Epithelial cell of esophagus (primary cell): ENCODE data around the gene GSTT2B.

Experiments
- DNase-seq: peaks from one replicate; pipeline ENCODE4 v3.0.0; 2010; ENCODE audit warnings: low read depth
- H3K4me3 ChIP-seq: 2 replicates; pipeline ENCODE4 v1.5.1; 2011; ENCODE audit warnings: mild to moderate bottlenecking, low read length, control low read depth
- CTCF ChIP-seq: IDR thresholded peaks from 2 replicates; pipeline ENCODE4 v1.5.1; 2011; ENCODE audit warnings: low read depth, mild to moderate bottlenecking, low read length, control low read depth, inconsistent platforms; ENCODE audit not compliant: insufficient read depth; ENCODE audit errors: missing control alignments

GSTT2B gene

GRCh38 chr22:23915290-23915689 lies 45.7 kb downstream of the GSTT2B start:
- TF ChIP-seq CTCF = no peak
- no peak overlapping the region for H3K4me3 ChIP-seq
- DNase-seq = no peak

GRCh38 chr22:23913661-23914353 lies 47.2 kb downstream of the GSTT2B start:
- H3K4me3 ChIP-seq = peak overlapping the region; percentile 73
- no peak for TF ChIP-seq CTCF

GRCh38 chr22:23913306-23913660 lies 47.7 kb downstream of the GSTT2B start:
- DNase-seq = no peak
- H3K4me3 ChIP-seq = peak overlapping the region; percentile 73
- no peak for TF ChIP-seq CTCF

More at GRCh38 chr22:23913661-23914353, 47.2 kb downstream of the GSTT2B start:
- peak; percentile 99 for DNase-seq

- TF ChIP-seq CTCF = no peak
These were observed 48.6 kb downstream of the GSTT2B start for GRCh38 chr22:23912293-23912903.

GRCh38 chr22:23911318-23911980 lies 49.5 kb downstream of the GSTT2B start:
- no peak for TF ChIP-seq CTCF
- no peak for DNase-seq
- H3K4me3 ChIP-seq = no peak overlapping the region

More at GRCh38 chr22:23912293-23912903, 48.6 kb downstream of the GSTT2B start:
- DNase-seq = no peak
- no peak overlapping the region for H3K4me3 ChIP-seq

- TF ChIP-seq CTCF = no peak
- H3K4me3 ChIP-seq = no peak overlapping the region
- no peak for DNase-seq
These were observed 50.4 kb downstream of the GSTT2B start for GRCh38 chr22:23910496-23911190.
